ENCODE results near the gene RUNX3. TPM values are rescaled to one million over a fixed set of nuclear protein-coding genes. Genes with fewer than 3 reads are reported as not detected.
A peak's percentile ranks its signal among the peaks of the same experiment; 100 is the strongest.

Gene RUNX3
- polyA plus RNA-seq, 1 experiment = not detected

- POLR2A ChIA-PET = no interaction called here
- Histone ChIP-seq H3K27me3 (ENCODE audit: control insufficient read depth, insufficient read depth, low read length) (peaks cover 66% of the 10 kb centered on the region), H3K27ac (ENCODE audit: low read depth, low read length) (no peak overlapping the region), H3K9me3 (ENCODE audit: control insufficient read depth, insufficient read depth, low read length) (no peaks in the 10 kb centered on the region; the same call in 1 of the 2 replicates), H3K4me3 (ENCODE audit: low read depth, low read length) (no peak overlapping the region)
- no peak for DNase-seq (ENCODE audit: low read depth, low spot score)
- no peak for TF ChIP-seq CTCF (IDR thresholded peaks at IDR 0.05; ENCODE audit: low read depth, low read length)
- CTCF ChIA-PET = interaction anchor here (0.6 to 5.0 kb wide), 4 partner anchors 103 to 270 kb away, joined by 4 to 38 read pairs (median 17); no protein-coding TSS in a partner anchor
These were observed 4.5 kb upstream of the RUNX3 start for GRCh38 chr1:24934310-24935195.

- Histone ChIP-seq H3K27me3 (ENCODE audit: control insufficient read depth, insufficient read depth, low read length) (peaks cover 71% of the 10 kb centered on the region), H3K4me3 (ENCODE audit: low read depth, low read length) (no peak overlapping the region), H3K27ac (ENCODE audit: low read depth, low read length) (no peak overlapping the region), H3K9me3 (ENCODE audit: control insufficient read depth, insufficient read depth, low read length) (no peaks in the 10 kb centered on the region; the same call in 1 of the 2 replicates)
- ChIA-PET CTCF (interaction anchor here (0.6 to 5.0 kb wide), 12 partner anchors 9 to 272 kb away, joined by 3 to 38 read pairs (median 4); no protein-coding TSS in a partner anchor), POLR2A (no interaction called here)
- no peak for TF ChIP-seq CTCF (IDR thresholded peaks at IDR 0.05; ENCODE audit: low read depth, low read length)
- no peak for DNase-seq (ENCODE audit: low read depth, low spot score)
These were observed 3.4 kb upstream of the RUNX3 start for GRCh38 chr1:24933468-24933867.

- TF ChIP-seq CTCF (IDR thresholded peaks at IDR 0.05; ENCODE audit: low read depth, low read length) = no peak
- no peaks in the 10 kb centered on the region; the same call in 1 of the 2 replicates for H3K9me3 ChIP-seq (ENCODE audit: control insufficient read depth, insufficient read depth, low read length)
- H3K27me3 ChIP-seq (ENCODE audit: control insufficient read depth, insufficient read depth, low read length) = peaks cover 77% of the 10 kb centered on the region
- H3K27ac ChIP-seq (ENCODE audit: low read depth, low read length) = no peak overlapping the region
- CTCF ChIA-PET = interaction anchor here (0.6 to 5.0 kb wide), 19 partner anchors 8 to 272 kb away, joined by 3 to 38 read pairs (median 3); no protein-coding TSS in a partner anchor
- DNase-seq (ENCODE audit: low read depth, low spot score) = no peak
- POLR2A ChIA-PET = interaction anchor here (0.7 kb wide), 1 partner anchor 167 kb away, joined by 3 read pairs; no protein-coding TSS in a partner anchor
- H3K4me3 ChIP-seq (ENCODE audit: low read depth, low read length) = no peak overlapping the region
These were observed 2.7 kb upstream of the RUNX3 start for GRCh38 chr1:24932725-24933294.

GRCh38 chr1:24932284-24932683, 2.2 kb upstream of the RUNX3 start:
- POLR2A ChIA-PET = interaction anchor here (0.7 kb wide), 1 partner anchor 167 kb away, joined by 3 read pairs; no protein-coding TSS in a partner anchor
- no peak for DNase-seq (ENCODE audit: low read depth, low spot score)
- CTCF ChIA-PET = interaction anchor here (0.6 to 5.0 kb wide), 15 partner anchors 9 to 273 kb away, joined by 3 to 38 read pairs (median 3); no protein-coding TSS in a partner anchor
- Histone ChIP-seq H3K27ac (ENCODE audit: low read depth, low read length) (no peak overlapping the region), H3K9me3 (ENCODE audit: control insufficient read depth, insufficient read depth, low read length) (no peaks in the 10 kb centered on the region; the same call in 1 of the 2 replicates), H3K27me3 (ENCODE audit: control insufficient read depth, insufficient read depth, low read length) (peaks cover 82% of the 10 kb centered on the region), H3K4me3 (ENCODE audit: low read depth, low read length) (no peak overlapping the region)
- peak; percentile 28; the same call in 1 of the 2 replicates for TF ChIP-seq CTCF (IDR thresholded peaks at IDR 0.05; ENCODE audit: low read depth, low read length)
